ENCODE results near the gene OBSCN. TPM values are rescaled to one million over a fixed set of nuclear protein-coding genes. Genes with fewer than 3 reads are reported as not detected.
"Not testable (repeated sequence)": the region's sequence is repeated elsewhere in the genome, so short reads cannot be mapped to it uniquely, and the experiment has no call there.

The OBSCN gene
- total RNA-seq, 4 donors from 2014 or later: 15.0 to 46.6 (median 34.4) TPM

DNA sequence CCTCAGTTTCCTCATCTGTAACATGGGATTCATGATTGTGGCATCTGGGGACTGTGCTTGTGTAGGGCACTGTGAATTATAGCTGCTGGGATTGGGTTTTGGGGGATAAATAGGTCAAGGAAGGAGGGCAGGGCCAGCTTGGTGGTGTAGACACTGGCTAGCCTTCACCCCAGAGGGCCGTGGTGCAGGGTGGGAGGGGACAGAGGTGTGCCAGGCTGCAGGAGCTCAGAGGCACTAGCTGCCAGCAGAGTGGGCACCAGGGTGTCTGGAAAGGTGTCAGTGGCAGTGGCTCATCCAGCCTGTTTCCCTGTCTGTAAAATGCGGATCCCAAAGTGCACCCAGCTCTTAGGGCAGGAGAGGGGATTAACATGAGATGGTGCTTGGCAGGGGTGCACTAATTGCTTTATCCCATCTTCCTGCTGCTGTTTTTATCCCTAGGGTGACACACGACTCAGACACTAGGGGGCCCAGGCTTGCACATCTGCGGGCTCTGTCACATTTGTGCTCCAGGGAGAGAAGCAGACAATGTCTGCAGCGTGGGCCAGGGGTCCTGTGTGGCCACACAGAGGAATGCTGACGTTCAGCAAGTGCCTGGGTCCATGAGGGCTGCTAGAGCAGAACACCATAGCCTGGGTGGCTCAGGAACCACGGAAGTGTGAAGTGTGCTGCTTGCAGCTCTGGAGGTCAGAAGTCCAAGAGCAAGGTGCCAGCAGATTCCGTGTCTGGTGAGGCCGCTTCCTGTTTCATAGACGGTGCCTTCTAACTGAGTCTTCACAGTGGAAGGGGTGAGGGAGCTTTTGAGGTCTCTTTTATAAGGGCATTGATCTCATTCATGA, 19.3 kb downstream of the OBSCN start:
- WGBS: 74% methylated on average over 10 of the region's 10 CpGs
- no peak for TF ChIP-seq POLR2AphosphoS5 (IDR thresholded peaks at IDR 0.05)
- TF ChIP-seq EP300 (IDR thresholded peaks at IDR 0.05): no peak
- TF ChIP-seq, protein P1, sequence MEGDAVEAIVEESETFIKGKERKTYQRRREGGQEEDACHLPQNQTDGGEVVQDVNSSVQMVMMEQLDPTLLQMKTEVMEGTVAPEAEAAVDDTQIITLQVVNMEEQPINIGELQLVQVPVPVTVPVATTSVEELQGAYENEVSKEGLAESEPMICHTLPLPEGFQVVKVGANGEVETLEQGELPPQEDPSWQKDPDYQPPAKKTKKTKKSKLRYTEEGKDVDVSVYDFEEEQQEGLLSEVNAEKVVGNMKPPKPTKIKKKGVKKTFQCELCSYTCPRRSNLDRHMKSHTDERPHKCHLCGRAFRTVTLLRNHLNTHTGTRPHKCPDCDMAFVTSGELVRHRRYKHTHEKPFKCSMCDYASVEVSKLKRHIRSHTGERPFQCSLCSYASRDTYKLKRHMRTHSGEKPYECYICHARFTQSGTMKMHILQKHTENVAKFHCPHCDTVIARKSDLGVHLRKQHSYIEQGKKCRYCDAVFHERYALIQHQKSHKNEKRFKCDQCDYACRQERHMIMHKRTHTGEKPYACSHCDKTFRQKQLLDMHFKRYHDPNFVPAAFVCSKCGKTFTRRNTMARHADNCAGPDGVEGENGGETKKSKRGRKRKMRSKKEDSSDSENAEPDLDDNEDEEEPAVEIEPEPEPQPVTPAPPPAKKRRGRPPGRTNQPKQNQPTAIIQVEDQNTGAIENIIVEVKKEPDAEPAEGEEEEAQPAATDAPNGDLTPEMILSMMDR (IDR thresholded peaks at IDR 0.05): no peak
- TF ChIP-seq POLR2A (IDR thresholded peaks at IDR 0.05): no peak
- Histone ChIP-seq H3K27me3 (no peaks in the 10 kb centered on the region), H3K4me1 (no peaks in the 10 kb centered on the region), H3K27ac (no peak overlapping the region), H3K9me3 (peaks cover 10% of the 10 kb centered on the region), H3K4me3 (no peak overlapping the region), H3K36me3 (peaks cover 21% of the 10 kb centered on the region)
- no peak for DNase-seq (ENCODE audit: low spot score in 2 of 2)

DNA sequence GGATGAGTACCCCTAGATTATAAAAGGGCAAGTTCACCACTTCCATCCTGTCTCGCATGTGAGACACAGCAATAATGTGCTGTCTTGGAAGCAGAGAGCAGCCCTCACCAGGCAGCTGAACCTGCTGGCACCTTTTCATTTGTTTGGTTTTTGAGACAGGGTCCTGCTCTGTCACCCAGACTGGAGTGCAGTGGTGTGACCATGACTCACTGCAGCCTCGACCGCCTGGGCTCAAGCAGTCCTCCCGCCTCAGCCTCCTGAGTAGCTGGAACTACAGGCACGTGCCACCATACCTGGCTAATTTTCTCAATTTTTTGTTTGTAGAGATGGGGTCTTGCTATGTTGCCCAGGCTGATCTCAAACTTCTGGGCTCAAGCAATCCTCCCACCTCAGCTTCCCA, 20.3 kb downstream of the OBSCN start:
- WGBS: 97% methylated on average over 5 of the region's 5 CpGs
- H3K9me3 ChIP-seq; H3K27me3 ChIP-seq; H3K4me3 ChIP-seq; H3K4me1 ChIP-seq; DNase-seq (ENCODE audit: low spot score in 2 of 2); H3K27ac ChIP-seq: not testable (repeated sequence)
- peaks cover 26% of the 10 kb centered on the region for H3K36me3 ChIP-seq

DNA sequence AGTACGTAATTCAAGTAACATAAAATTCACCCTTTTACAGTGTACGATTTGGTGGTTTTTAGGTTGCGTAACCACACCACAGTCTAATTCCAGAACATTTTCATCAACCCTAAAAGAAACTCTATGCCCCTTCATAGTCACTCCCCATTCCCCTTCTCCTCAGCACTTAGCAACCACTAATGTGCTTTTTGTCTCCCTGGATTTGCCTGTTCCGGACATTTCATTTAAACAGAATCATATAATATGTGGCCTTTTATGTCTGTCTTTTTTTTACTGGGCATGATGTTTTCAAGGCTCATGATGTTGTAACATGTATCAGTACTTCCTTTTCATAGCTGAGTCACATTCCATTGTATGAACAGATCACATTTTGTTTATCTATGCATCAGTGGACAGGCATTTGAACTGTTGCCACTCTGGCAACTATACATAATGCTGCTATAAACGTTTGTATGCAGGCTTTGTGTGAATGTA, 20.8 kb downstream of the OBSCN start:
- no peak overlapping the region for H3K27ac ChIP-seq
- no peaks in the 10 kb centered on the region for H3K4me1 ChIP-seq
- H3K9me3 ChIP-seq: peaks cover 10% of the 10 kb centered on the region
- no peak for DNase-seq (ENCODE audit: low spot score in 2 of 2)
- 55% methylated on average over 5 of the region's 5 CpGs for WGBS
- peaks cover 26% of the 10 kb centered on the region for H3K36me3 ChIP-seq
- TF ChIP-seq POLR2A (IDR thresholded peaks at IDR 0.05): no peak
- no peak for TF ChIP-seq POLR2AphosphoS5 (IDR thresholded peaks at IDR 0.05)
- TF ChIP-seq, protein P1 (IDR thresholded peaks at IDR 0.05): no peak
- TF ChIP-seq EP300 (IDR thresholded peaks at IDR 0.05): no peak
- H3K4me3 ChIP-seq: no peak overlapping the region
- no peaks in the 10 kb centered on the region for H3K27me3 ChIP-seq

DNA sequence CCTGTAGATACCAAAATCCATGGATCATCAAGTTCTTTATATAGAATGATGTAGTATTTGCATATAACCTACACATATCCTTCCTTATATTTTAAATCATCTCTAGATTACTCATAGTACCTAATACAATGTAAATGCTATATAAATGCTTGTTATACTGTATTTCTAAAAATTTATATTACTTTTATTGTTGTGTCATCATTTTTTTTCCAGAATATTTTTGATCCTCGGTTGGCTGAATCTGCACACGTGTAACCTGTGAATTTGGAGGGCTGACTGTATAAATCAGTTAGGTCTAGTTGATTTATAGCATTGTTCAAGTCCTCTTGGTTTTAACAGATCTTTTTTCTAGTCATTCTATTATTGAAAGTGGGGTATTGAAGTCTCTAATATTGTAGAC, 23.3 kb downstream of the OBSCN start:
- H3K27me3 ChIP-seq: no peaks in the 10 kb centered on the region
- H3K27ac ChIP-seq: no peak overlapping the region
- H3K4me3 ChIP-seq: no peak overlapping the region
- H3K36me3 ChIP-seq: peaks cover 10% of the 10 kb centered on the region
- no peak for DNase-seq (ENCODE audit: low spot score in 2 of 2)
- WGBS: 90% methylated on average over 2 of the region's 2 CpGs
- TF ChIP-seq, protein P1 (IDR thresholded peaks at IDR 0.05): no peak
- no peak for TF ChIP-seq POLR2A (IDR thresholded peaks at IDR 0.05)
- no peak for TF ChIP-seq POLR2AphosphoS5 (IDR thresholded peaks at IDR 0.05)
- no peak for TF ChIP-seq EP300 (IDR thresholded peaks at IDR 0.05)
- H3K4me1 ChIP-seq: no peaks in the 10 kb centered on the region
- no peaks in the 10 kb centered on the region for H3K9me3 ChIP-seq

DNA sequence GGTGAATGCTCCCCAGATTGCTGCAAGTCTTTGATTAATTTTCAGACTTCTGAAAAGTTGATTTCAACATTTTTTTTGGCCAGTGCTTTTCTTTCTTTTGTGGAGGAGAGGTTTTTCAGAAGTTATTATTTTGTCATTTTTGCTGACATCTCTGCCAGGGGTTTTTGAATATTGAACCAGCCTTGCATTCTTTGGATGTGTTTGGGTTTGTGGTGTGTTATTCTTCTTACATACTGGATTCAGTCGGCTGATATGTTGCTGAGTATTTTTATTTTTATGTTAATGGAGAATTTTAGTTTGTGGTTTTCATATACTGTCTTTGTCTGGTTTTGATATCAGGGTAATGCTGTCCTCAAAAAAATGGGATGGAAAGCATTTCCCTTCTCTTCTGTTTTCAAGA, 25.3 kb downstream of the OBSCN start:
- H3K4me3 ChIP-seq: no peak overlapping the region
- H3K27me3 ChIP-seq: no peaks in the 10 kb centered on the region
- H3K4me1 ChIP-seq: no peaks in the 10 kb centered on the region
- no peak for DNase-seq (ENCODE audit: low spot score in 2 of 2)
- WGBS: 97% methylated on average over 1 of the region's 1 CpG
- H3K27ac ChIP-seq: no peak overlapping the region
- TF ChIP-seq POLR2AphosphoS5 (IDR thresholded peaks at IDR 0.05) (no peak), POLR2A (IDR thresholded peaks at IDR 0.05) (no peak), EP300 (IDR thresholded peaks at IDR 0.05) (no peak)
- TF ChIP-seq, protein P1 (IDR thresholded peaks at IDR 0.05): no peak
- H3K9me3 ChIP-seq: no peaks in the 10 kb centered on the region
- peaks cover 10% of the 10 kb centered on the region for H3K36me3 ChIP-seq

Measured in suprapubic skin (tissue), 4 donors.